IMR-90 (cell line): ENCODE results near the gene RNU1-3. TPM values are rescaled to one million over a fixed set of nuclear protein-coding genes. Genes with fewer than 3 reads are reported as not detected.
A peak's percentile ranks its signal among the peaks of the same experiment; 100 is the strongest.
"Not testable (repeated sequence)": the region's sequence is repeated elsewhere in the genome, so short reads cannot be mapped to it uniquely, and the experiment has no call there.

Source experiments
- ATAC-seq: fragments of 200-7000 bp; cut with Tn5 transposase; 2 replicates; pipeline ENCODE4 v1.9.1; 2020; ENCODE audit warnings: low read depth, mild to moderate bottlenecking, moderate library complexity
- Bru-seq: library from RNA; stranded (reverse); fragments of 400-500 nt; gene quantifications from one replicate; lab custom pipeline; 2021; lab: Mats Ljungman, UMichigan
- BruChase-seq, 2 experiments: library from RNA; stranded (reverse); fragments of 400-500 nt; gene quantifications; one replicate each; lab custom pipeline; 2021; lab: Mats Ljungman, UMichigan
- BruUV-seq: library from RNA; stranded (reverse); fragments of 400-500 nt; replicated peaks from 2 replicates; lab custom pipeline; 2021; lab: Mats Ljungman, UMichigan
- CTCF ChIA-PET: fragments of 300-600 bp; formaldehyde crosslinking; extraction: SDS; loops from one replicate; lab custom pipeline; 2021; ENCODE audit warnings: antibody characterized with exemption; lab: Yijun Ruan, JAX
- POLR2A ChIA-PET: fragments of 300-600 bp; sonication (Branson Sonifier 250); formaldehyde crosslinking; loops from one replicate; lab custom pipeline; 2022; ENCODE audit warnings: antibody characterized with exemption; ENCODE audit not compliant: unreplicated experiment; lab: Charles Lee
- DNase-seq: peaks from one replicate; pipeline ENCODE4 v3.0.0; 2013
- H2AFZ ChIP-seq: replicated peaks from 2 replicates; pipeline ENCODE3; 2013; ENCODE audit warnings: low read length, mild to moderate bottlenecking; ENCODE audit not compliant: poor library complexity
- H2AK5ac ChIP-seq: 2 replicates; pipeline ENCODE4 v1.6.1; 2013; ENCODE audit warnings: low read depth, low read length, inconsistent platforms
- H2AK9ac ChIP-seq: replicated peaks from 2 replicates; pipeline ENCODE3; 2013; ENCODE audit warnings: mild to moderate bottlenecking, low read depth, low read length, moderate library complexity; ENCODE audit not compliant: poor library complexity
- H2BK120ac ChIP-seq: 2 replicates; pipeline ENCODE4 v1.6.1; 2013; ENCODE audit warnings: low read depth, low read length, inconsistent platforms
- H2BK15ac ChIP-seq: 3 replicates; pipeline ENCODE4 v1.6.1; 2013; ENCODE audit warnings: low read depth, low read length, inconsistent platforms
- H2BK20ac ChIP-seq: 2 replicates; pipeline ENCODE4 v1.6.1; 2013; ENCODE audit warnings: low read depth, mild to moderate bottlenecking, inconsistent platforms, low read length, moderate library complexity
- H2BK5ac ChIP-seq: 2 replicates; pipeline ENCODE4 v1.6.1; 2013; ENCODE audit warnings: mild to moderate bottlenecking, low read depth, low read length, inconsistent platforms; ENCODE audit not compliant: poor library complexity, severe bottlenecking
- H3K14ac ChIP-seq: replicated peaks from 2 replicates; pipeline ENCODE4 v1.6.1; 2013; ENCODE audit warnings: low read depth, low read length, inconsistent platforms
- H3K18ac ChIP-seq: 2 replicates; pipeline ENCODE4 v1.6.1; 2013; ENCODE audit warnings: low read depth, low read length, control low read depth
- H3K23ac ChIP-seq: 2 replicates; pipeline ENCODE4 v1.6.1; 2013; ENCODE audit warnings: low read depth, low read length, inconsistent platforms
- H3K27ac ChIP-seq: 2 replicates; pipeline ENCODE4 v1.5.1; 2013; ENCODE audit warnings: mild to moderate bottlenecking, control low read depth, low read length; ENCODE audit not compliant: insufficient read depth
- H3K27me3 ChIP-seq: 2 replicates; pipeline ENCODE4 v1.6.1; 2013; ENCODE audit warnings: low read length; ENCODE audit not compliant: control insufficient read depth, insufficient read depth
- H3K36me3 ChIP-seq: 2 replicates; pipeline ENCODE4 v1.6.1; 2013; ENCODE audit warnings: low read length, mixed read lengths; ENCODE audit not compliant: control insufficient read depth, insufficient read depth
- H3K4ac ChIP-seq: 2 replicates; pipeline ENCODE4 v1.6.1; 2013; ENCODE audit warnings: low read depth, low read length, inconsistent platforms
- H3K4me1 ChIP-seq: 2 replicates; pipeline ENCODE4 v1.6.1; 2013; ENCODE audit warnings: low read length, mixed read lengths; ENCODE audit not compliant: control insufficient read depth, insufficient read depth
- H3K4me2 ChIP-seq: 2 replicates; pipeline ENCODE4 v1.6.1; 2013; ENCODE audit warnings: low read depth, mild to moderate bottlenecking, control low read depth, low read length, moderate library complexity
- H3K4me3 ChIP-seq: 2 replicates; pipeline ENCODE4 v1.5.1; 2013; ENCODE audit warnings: low read depth, mild to moderate bottlenecking, control low read depth, low read length, moderate library complexity; ENCODE audit not compliant: insufficient read depth
- H3K56ac ChIP-seq: 2 replicates; pipeline ENCODE4 v1.6.1; 2013; ENCODE audit warnings: low read length, inconsistent platforms; ENCODE audit not compliant: insufficient read depth; ENCODE audit errors: extremely low read depth
- H3K79me1 ChIP-seq, 2 experiments: 2 replicates each; pipeline ENCODE4 v1.6.1; 2013; ENCODE audit warnings: low read length in 2 of 2, inconsistent platforms in 1 of 2, low read depth in 1 of 2
- H3K9ac ChIP-seq: 2 replicates; pipeline ENCODE4 v1.6.1; 2013; ENCODE audit warnings: low read depth, low read length, control low read depth
- H3K9me1 ChIP-seq: 2 replicates; pipeline ENCODE4 v1.6.1; 2013; ENCODE audit warnings: low read length, inconsistent platforms; ENCODE audit not compliant: insufficient read depth
- H3K9me3 ChIP-seq: 2 replicates; pipeline ENCODE4 v1.6.1; 2013; ENCODE audit warnings: low read length; ENCODE audit not compliant: control insufficient read depth, insufficient read depth
- H4K20me1 ChIP-seq: 2 replicates; pipeline ENCODE4 v1.6.1; 2013; ENCODE audit warnings: low read length, inconsistent platforms; ENCODE audit not compliant: insufficient read depth
- H4K5ac ChIP-seq: 2 replicates; pipeline ENCODE4 v1.6.1; 2013; ENCODE audit warnings: mild to moderate bottlenecking, low read depth, low read length, control low read depth
- H4K8ac ChIP-seq, 2 experiments: 2 replicates each; pipeline ENCODE4 v1.6.1; 2013; ENCODE audit warnings: low read depth in 2 of 2, low read length in 2 of 2, control low read depth in 1 of 2, inconsistent platforms in 1 of 2
- H4K91ac ChIP-seq: 2 replicates; pipeline ENCODE4 v1.6.1; 2013; ENCODE audit warnings: low read depth, low read length, inconsistent platforms; ENCODE audit not compliant: insufficient read depth
- WGBS, 2 experiments: methylation state at CpG; one replicate each; pipeline versions ENCODE4 v1.1.5 to v1.1.7; 2013; ENCODE audit warnings: missing lambda C conversion rate in 2 of 2; ENCODE audit not compliant: insufficient read length in 1 of 2; ENCODE audit errors: extremely low coverage in 2 of 2; 5-methylcytosine and 5-hydroxymethylcytosine counted together
- dilution Hi-C: fragments of 300-500 bp; cut with HindIII; formaldehyde crosslinking; loops from one replicate; pipeline ENCODE4 v1.14.3; 2018; ENCODE audit warnings: low sequenced_read_pairs; ENCODE audit not compliant: unreplicated experiment
- in situ Hi-C: fragments of 300-500 bp; cut with MboI; formaldehyde crosslinking; loops from 3 replicates; pipeline ENCODE4 v1.14.3; 2019; ENCODE audit warnings: low sequenced_read_pairs, inconsistent platforms, mixed read lengths
- intact Hi-C: fragments of 100-400 bp; cut with micrococcal nuclease; formaldehyde crosslinking; loops from 2 replicates; pipeline ENCODE4 v1.10.0; 2022
- long read RNA-seq: library from polyadenylated mRNA; unstranded; transcript quantifications from one replicate; pipeline ENCODE4 v2.0.0, GENCODE V29; 2021; ENCODE audit not compliant: unreplicated experiment
- polyA plus RNA-seq, 3 experiments: library from polyadenylated mRNA; depleted of rRNA; stranded (reverse); fragments of >200 nt; gene quantifications; 2 replicates each; pipeline ENCODE4 v1.2.3, GENCODE V29; 2012; ENCODE audit warnings: low replicate concordance in 1 of 3
- total RNA-seq: library from RNA; depleted of rRNA; stranded (reverse); fragments of >200 nt; gene quantifications from 2 replicates; pipeline ENCODE4 v1.2.3, GENCODE V29; 2012; rRNA removed

The RNU1-3 gene
- under 0.01 TPM in 2 replicates for total RNA-seq
- polyA plus RNA-seq (2012; rRNA removed): not detected in 2 replicates
- polyA plus RNA-seq (2012; cell fraction: cytosol; rRNA removed): not detected in 2 replicates
- not detected in 2 replicates for polyA plus RNA-seq (2012; cell fraction: nucleus; rRNA removed; ENCODE audit: low replicate concordance)
- percentile 88 among the genes with signal in this experiment for Bru-seq, nascent RNA
- BruChase-seq, experiment 1, labeled RNA remaining after a 6-hour chase: percentile 56 among the genes with signal in this experiment
- percentile 61 among the genes with signal in this experiment for BruChase-seq, experiment 2, labeled RNA remaining after a 2-hour chase
- long read RNA-seq: 0 reads

DNA sequence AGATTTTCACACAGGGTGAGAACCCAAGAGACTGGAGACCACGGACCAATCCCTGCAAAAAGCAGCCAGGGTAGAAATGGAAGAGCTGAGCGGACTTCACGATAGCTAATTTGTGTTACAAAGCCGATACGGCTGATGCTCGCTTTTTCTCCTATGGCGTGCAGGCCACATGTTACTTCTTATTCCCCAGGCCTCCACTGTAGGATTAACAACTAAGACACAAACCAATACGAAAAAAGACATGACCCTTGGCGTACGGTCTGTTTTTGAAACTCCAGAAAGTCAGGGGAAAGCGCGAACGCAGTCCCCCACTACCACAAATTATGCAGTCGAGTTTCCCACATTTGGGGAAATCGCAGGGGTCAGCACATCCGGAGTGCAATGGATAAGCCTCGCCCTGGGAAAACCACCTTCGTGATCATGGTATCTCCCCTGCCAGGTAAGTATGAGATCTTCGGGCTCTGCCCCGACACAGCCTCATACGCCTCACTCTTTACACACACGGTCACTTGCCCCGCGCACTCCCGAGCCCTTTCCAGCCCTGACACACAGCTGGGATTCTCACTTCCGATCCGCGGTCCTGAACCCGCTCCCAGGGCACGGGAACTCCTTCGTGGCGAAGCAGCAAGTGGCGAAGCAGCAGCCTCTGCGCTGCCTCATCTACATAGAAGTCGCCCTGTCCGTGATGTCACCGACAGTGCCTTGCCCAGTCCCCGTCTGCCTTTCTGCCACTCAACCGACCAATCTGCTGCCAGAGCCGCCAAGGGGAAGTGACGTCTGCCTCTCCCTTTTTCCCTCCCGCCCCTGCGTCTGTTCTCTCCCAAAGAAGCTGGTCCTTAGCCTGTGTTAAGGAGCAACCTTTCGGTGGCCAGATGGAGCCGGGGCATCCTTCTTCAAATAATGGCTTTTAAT, at the start of gene RNU1-3:
TSS of gene RNU1-3 (minus strand) at position 447 of the 912 bp plus-strand sequence.
- H3K18ac ChIP-seq, H4K91ac ChIP-seq, H2BK5ac ChIP-seq, H2AK5ac ChIP-seq, H3K9me1 ChIP-seq, H3K4ac ChIP-seq, H3K4me2 ChIP-seq, H3K4me3 ChIP-seq, DNase-seq, CTCF ChIA-PET, H3K9me3 ChIP-seq, H2BK20ac ChIP-seq, H3K23ac ChIP-seq, H2AFZ ChIP-seq, H2BK120ac ChIP-seq, in situ Hi-C loops, H2BK15ac ChIP-seq, intact Hi-C loops, H4K8ac ChIP-seq, H2AK9ac ChIP-seq, H3K14ac ChIP-seq, H3K36me3 ChIP-seq, H3K4me1 ChIP-seq, H4K20me1 ChIP-seq, H4K5ac ChIP-seq, POLR2A ChIA-PET, H3K79me1 ChIP-seq, H3K27me3 ChIP-seq, dilution Hi-C loops, H3K9ac ChIP-seq, H3K56ac ChIP-seq, H3K27ac ChIP-seq: not testable (repeated sequence)
- WGBS, 2 experiments: no CpG with 5 or more reads among the region's 45 CpGs
- TSS peak; percentile 99 for BruUV-seq
- ATAC-seq: peak; percentile 100

DNA sequence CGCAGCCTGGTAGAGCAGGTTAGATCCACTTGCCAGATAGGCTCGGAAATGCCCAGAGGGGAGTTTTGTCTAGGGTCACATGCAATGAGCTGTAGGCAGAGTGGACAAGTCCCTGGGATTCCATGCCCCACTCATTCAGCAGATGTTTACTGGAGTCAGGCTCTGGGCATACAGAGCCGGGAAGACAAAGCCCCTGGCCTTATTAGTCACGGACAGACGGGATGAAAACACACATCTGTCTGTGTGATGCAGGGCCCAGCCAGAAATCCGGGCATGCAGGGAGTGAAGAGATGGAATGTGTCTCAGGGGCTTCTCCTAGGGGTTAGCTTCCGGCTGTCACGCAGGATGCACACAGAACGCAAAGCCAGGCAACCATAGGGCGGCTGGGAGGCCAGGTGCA, 46.7 kb upstream of the RNU1-3 start:
- H4K20me1 ChIP-seq, H3K4me2 ChIP-seq, H2BK5ac ChIP-seq, DNase-seq, H4K91ac ChIP-seq, H3K4ac ChIP-seq, H2AK5ac ChIP-seq, H2BK20ac ChIP-seq, dilution Hi-C loops, H3K27ac ChIP-seq, H3K9me3 ChIP-seq, H3K18ac ChIP-seq, H3K4me3 ChIP-seq, H3K36me3 ChIP-seq, BruUV-seq, H4K8ac ChIP-seq, H3K23ac ChIP-seq, H3K14ac ChIP-seq, intact Hi-C loops, H3K9me1 ChIP-seq, H3K79me1 ChIP-seq, H2AK9ac ChIP-seq, in situ Hi-C loops, H2BK120ac ChIP-seq, H4K5ac ChIP-seq, CTCF ChIA-PET, POLR2A ChIA-PET, H3K9ac ChIP-seq, H2AFZ ChIP-seq, ATAC-seq, H2BK15ac ChIP-seq, H3K56ac ChIP-seq, H3K4me1 ChIP-seq: not testable (repeated sequence)
- no CpG with 5 or more reads among the region's 10 CpGs for WGBS, 2 experiments
- peaks cover 27% of the 10 kb centered on the region for H3K27me3 ChIP-seq
